H9 (cell line): ENCODE measurements around the gene SEMA4D. TPM values are rescaled to one million over a fixed set of nuclear protein-coding genes. Genes with fewer than 3 reads are reported as not detected.

Experiments
- DNase-seq: peaks from one replicate; pipeline ENCODE4 v3.0.0-alpha.2; 2017
- H2AFZ ChIP-seq: one replicate; pipeline ENCODE4 v1.6.1; 2013; ENCODE audit warnings: mild to moderate bottlenecking, low read length, control low read depth, moderate library complexity
- H2AK5ac ChIP-seq: 2 replicates; pipeline ENCODE4 v1.6.1; 2013; ENCODE audit warnings: low read length, control low read depth, mixed read lengths; ENCODE audit not compliant: insufficient read length
- H2BK120ac ChIP-seq: one replicate; pipeline ENCODE4 v1.6.1; 2013; ENCODE audit warnings: low read depth, mild to moderate bottlenecking, low read length, control low read depth, inconsistent platforms; ENCODE audit not compliant: poor library complexity, severe bottlenecking
- H2BK12ac ChIP-seq: 2 replicates; pipeline ENCODE4 v1.6.1; 2013; ENCODE audit warnings: low read length, control low read depth, mixed read lengths, low read depth; ENCODE audit not compliant: insufficient read length
- H2BK15ac ChIP-seq: 2 replicates; pipeline ENCODE4 v1.6.1; 2013; ENCODE audit warnings: low read depth, low read length, control low read depth
- H2BK20ac ChIP-seq: one replicate; pipeline ENCODE4 v1.6.1; 2013; ENCODE audit warnings: low read depth, mild to moderate bottlenecking, low read length, control low read depth, inconsistent platforms; ENCODE audit not compliant: poor library complexity, severe bottlenecking
- H2BK5ac ChIP-seq: 2 replicates; pipeline ENCODE4 v1.6.1; 2013; ENCODE audit warnings: low read length, control low read depth, mixed read lengths; ENCODE audit not compliant: insufficient read length
- H3K14ac ChIP-seq: 2 replicates; pipeline ENCODE4 v1.6.1; 2013; ENCODE audit warnings: low read length, control low read depth; ENCODE audit not compliant: insufficient read depth
- H3K18ac ChIP-seq: 2 replicates; pipeline ENCODE4 v1.6.1; 2013; ENCODE audit warnings: low read depth, mild to moderate bottlenecking, mixed read lengths, low read length, control low read depth; ENCODE audit not compliant: insufficient read length
- H3K23ac ChIP-seq: 2 replicates; pipeline ENCODE4 v1.6.1; 2013; ENCODE audit warnings: low read length, control low read depth, mixed read lengths, low read depth; ENCODE audit not compliant: insufficient read length
- H3K23me2 ChIP-seq: 2 replicates; pipeline ENCODE4 v1.6.1; 2013; ENCODE audit warnings: low read depth, mild to moderate bottlenecking, mixed read lengths, low read length, control low read depth; ENCODE audit not compliant: insufficient read length, poor library complexity, severe bottlenecking
- H3K27ac ChIP-seq: 2 replicates; pipeline ENCODE4 v1.5.1; 2013; ENCODE audit warnings: low read length, control low read depth, mixed read lengths, low read depth; ENCODE audit not compliant: insufficient read length
- H3K27me3 ChIP-seq: 2 replicates; pipeline ENCODE4 v1.6.1; 2013; ENCODE audit warnings: low read length, control low read depth, inconsistent platforms; ENCODE audit not compliant: insufficient read depth
- H3K4ac ChIP-seq: 2 replicates; pipeline ENCODE4 v1.6.1; 2013; ENCODE audit warnings: low read depth, mild to moderate bottlenecking, control low read depth, inconsistent platforms, low read length, moderate library complexity
- H3K4me1 ChIP-seq: 2 replicates; pipeline ENCODE4 v1.6.1; 2013; ENCODE audit warnings: low read length, control low read depth, inconsistent platforms; ENCODE audit not compliant: insufficient read depth
- H3K4me2 ChIP-seq: 2 replicates; pipeline ENCODE4 v1.6.1; 2013; ENCODE audit warnings: low read length, control low read depth, mixed read lengths; ENCODE audit not compliant: insufficient read length, insufficient read depth
- H3K56ac ChIP-seq: 2 replicates; pipeline ENCODE4 v1.6.1; 2013; ENCODE audit warnings: low read depth, mild to moderate bottlenecking, mixed read lengths, low read length, control low read depth; ENCODE audit not compliant: insufficient read length
- H3K79me1 ChIP-seq: 2 replicates; pipeline ENCODE4 v1.6.1; 2013; ENCODE audit warnings: low read depth, mild to moderate bottlenecking, moderate library complexity, low read length, control low read depth, inconsistent platforms; ENCODE audit not compliant: insufficient read depth, poor library complexity, severe bottlenecking
- H3K79me2 ChIP-seq: 2 replicates; pipeline ENCODE4 v1.6.1; 2013; ENCODE audit warnings: low read length, control low read depth, inconsistent platforms; ENCODE audit not compliant: insufficient read depth
- H3K9ac ChIP-seq: 2 replicates; pipeline ENCODE4 v1.6.1; 2013; ENCODE audit warnings: low read length, control low read depth, mixed read lengths; ENCODE audit not compliant: insufficient read length; ENCODE audit errors: extremely low read depth
- H3K9me3 ChIP-seq: one replicate; pipeline ENCODE4 v1.6.1; 2013; ENCODE audit warnings: low read depth, low read length, inconsistent platforms; ENCODE audit not compliant: control insufficient read depth
- H3T11ph ChIP-seq: one replicate; pipeline ENCODE4 v1.6.1; 2013; ENCODE audit warnings: mild to moderate bottlenecking, low read length, control low read depth, inconsistent platforms
- H4K20me1 ChIP-seq: one replicate; pipeline ENCODE4 v1.6.1; 2013; ENCODE audit not compliant: control insufficient read depth, insufficient read length, insufficient read depth
- H4K5ac ChIP-seq: 2 replicates; pipeline ENCODE4 v1.6.1; 2013; ENCODE audit warnings: low read depth, mild to moderate bottlenecking, mixed read lengths, low read length, control low read depth; ENCODE audit not compliant: insufficient read length
- H4K8ac ChIP-seq: replicated peaks from 2 replicates; pipeline ENCODE4 v1.6.1; 2013; ENCODE audit warnings: low read length, control low read depth, mixed read lengths, low read depth; ENCODE audit not compliant: insufficient read length
- H4K91ac ChIP-seq: 2 replicates; pipeline ENCODE4 v1.6.1; 2013; ENCODE audit warnings: low read depth, mild to moderate bottlenecking, moderate library complexity, mixed read lengths, low read length, control low read depth; ENCODE audit not compliant: insufficient read length
- H3K27ac Mint-ChIP-seq, 3 experiments: 2 replicates in 2 of 3; 3 replicates in 1 of 3; pipeline ENCODE4 v1.8.0; 2020 to 2021; ENCODE audit warnings: mixed read lengths in 3 of 3, mild to moderate bottlenecking in 1 of 3, moderate library complexity in 1 of 3
- H3K27me3 Mint-ChIP-seq: 2 replicates; pipeline ENCODE4 v1.8.0; 2021; ENCODE audit warnings: low read depth, mild to moderate bottlenecking, moderate library complexity, mixed read lengths
- H3K36me3 Mint-ChIP-seq, 3 experiments: 2 replicates in 2 of 3; 3 replicates in 1 of 3; pipeline ENCODE4 v1.8.0; 2020 to 2021; ENCODE audit warnings: low read depth in 3 of 3, mixed read lengths in 3 of 3; ENCODE audit not compliant: insufficient read depth in 1 of 3
- H3K4me1 Mint-ChIP-seq, 2 experiments: 2 replicates each; pipeline ENCODE4 v1.8.0; 2020; ENCODE audit warnings: mixed read lengths in 2 of 2
- H3K4me3 Mint-ChIP-seq, 2 experiments: 2 replicates in 1 of 2; 3 replicates in 1 of 2; pipeline ENCODE4 v1.8.0; 2020 to 2021; ENCODE audit warnings: mild to moderate bottlenecking in 2 of 2, mixed read lengths in 2 of 2, moderate library complexity in 1 of 2
- H3K9me3 Mint-ChIP-seq, 2 experiments: 2 replicates in 1 of 2; 3 replicates in 1 of 2; pipeline ENCODE4 v1.8.0; 2020; ENCODE audit warnings: mild to moderate bottlenecking in 2 of 2, mixed read lengths in 2 of 2, moderate library complexity in 1 of 2
- CTCF ChIP-seq: fragments of 200-600 bp; sonication (generic); conservative IDR thresholded peaks from 3 replicates; pipeline ENCODE4 v1.8.0; 2021; ENCODE audit warnings: antibody characterized with exemption, mild to moderate bottlenecking
- WGBS: extraction: QIAGEN DNeasy Blood & Tissue Kit; methylation state at CpG from one replicate; pipeline ENCODE4 v1.1.7; 2013; ENCODE audit warnings: missing lambda C conversion rate, low lambda C conversion rate, mixed read lengths; ENCODE audit not compliant: insufficient read length; ENCODE audit errors: extremely low coverage; 5-methylcytosine and 5-hydroxymethylcytosine counted together
- total RNA-seq: library from RNA; stranded (reverse); gene quantifications from 2 replicates; pipeline ENCODE4 v1.2.1, GENCODE V29; 2021

Gene SEMA4D
- total RNA-seq, 1 experiment from 2014 or later, result 47.2 TPM

GRCh38 chr9:89374176-89374575 is 123.7 kb downstream of the SEMA4D start:
- no peak overlapping the region for H3K18ac ChIP-seq
- no peak for DNase-seq
- H3K9ac ChIP-seq, result no peak overlapping the region
- H2BK120ac ChIP-seq, result no peak overlapping the region
- no peak overlapping the region for H2BK12ac ChIP-seq
- H3K27ac ChIP-seq, result no peak overlapping the region
- H2AFZ ChIP-seq, result no peak overlapping the region
- peaks cover 3 to 5% of the 10 kb centered on the region in 2 experiments; a peak in 2 of 4 replicates for H3K4me1 Mint-ChIP-seq
- no peak overlapping the region for H3K56ac ChIP-seq
- H3K14ac ChIP-seq, result no peak overlapping the region
- no CpG with 5 or more reads among the region's 4 CpGs for WGBS
- no peak for TF ChIP-seq CTCF
- H3K4ac ChIP-seq, result no peak overlapping the region
- no peaks in the 10 kb centered on the region for H3K27me3 ChIP-seq
- H3K9me3 Mint-ChIP-seq, result no peaks in the 10 kb centered on the region
- no peaks in the 10 kb centered on the region for H3K79me2 ChIP-seq
- H3K79me1 ChIP-seq, result no peaks in the 10 kb centered on the region
- H4K5ac ChIP-seq, result no peak overlapping the region
- no peak overlapping the region for H4K91ac ChIP-seq
- no peaks in the 10 kb centered on the region for H3K23me2 ChIP-seq
- no peak overlapping the region for H3K4me2 ChIP-seq
- H3K4me1 ChIP-seq, result no peaks in the 10 kb centered on the region
- no peak overlapping the region for H2BK5ac ChIP-seq
- no peaks in the 10 kb centered on the region for H4K20me1 ChIP-seq
- no peak overlapping the region for H3K4me3 Mint-ChIP-seq
- H3T11ph ChIP-seq, result no peak overlapping the region
- no peaks in the 10 kb centered on the region for H3K9me3 ChIP-seq
- H3K27ac Mint-ChIP-seq, result peak overlapping the region in 2 of 3 experiments; percentile 53 to 81; a peak in 2 of 7 replicates
- no peak overlapping the region for H2BK15ac ChIP-seq
- peaks cover 9 to 27% (median 27%) of the 10 kb centered on the region in 3 experiments; a peak in 6 of 7 replicates for H3K36me3 Mint-ChIP-seq
- no peak overlapping the region for H2AK5ac ChIP-seq
- H2BK20ac ChIP-seq, result no peak overlapping the region
- no peak overlapping the region for H4K8ac ChIP-seq
- H3K27me3 Mint-ChIP-seq, result no peaks in the 10 kb centered on the region
- no peak overlapping the region for H3K23ac ChIP-seq
